ENCODE results near the gene RGS16. TPM values are rescaled to one million over a fixed set of nuclear protein-coding genes. Genes with fewer than 3 reads are reported as not detected.
A peak's percentile ranks its signal among the peaks of the same experiment; 100 is the strongest.

Gene RGS16
- total and polyA plus RNA-seq, 9 of the 15 experiments (the other 6 are each of a cell fraction or from before 2014, with no cell fraction given), result 0.07 to 0.55 (median 0.36) TPM

DNA sequence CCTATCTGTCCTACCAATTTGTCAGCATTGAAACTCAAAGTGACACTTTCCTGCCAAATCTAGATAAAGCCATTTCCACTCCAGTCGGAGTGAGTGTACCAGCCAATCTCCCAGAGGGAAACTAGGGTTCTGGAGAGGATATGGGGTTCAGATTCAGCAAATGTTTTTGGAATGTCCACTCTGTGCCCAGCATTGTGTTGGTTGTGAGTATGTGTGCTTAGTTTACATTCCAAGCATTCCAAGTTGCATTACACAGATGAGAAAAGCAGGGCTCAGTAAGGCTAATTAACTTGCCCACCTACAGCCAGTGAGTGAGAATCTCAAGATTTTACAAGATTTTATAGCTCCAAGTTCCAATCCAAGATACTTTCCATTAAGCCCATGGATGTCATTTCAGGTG, 26.4 kb upstream of the RGS16 start:
- no peak overlapping the region for H3K27ac ChIP-seq (ENCODE audit: extremely low read depth, low read depth, low read length)
- no peaks in the 10 kb centered on the region for H3K79me2 ChIP-seq (ENCODE audit: control insufficient read depth, insufficient read depth, low read length)
- H3K36me3 ChIP-seq (ENCODE audit: control insufficient read depth, insufficient read depth, low read length), result no peaks in the 10 kb centered on the region
- no peak overlapping the region for H2AFZ ChIP-seq (ENCODE audit: low read depth, low read length)
- H4K20me1 ChIP-seq (replicated peaks; ENCODE audit: control insufficient read depth, insufficient read depth, low read length), result no peaks in the 10 kb centered on the region
- 0% methylated on average over 1 of the region's 1 CpG for WGBS (ENCODE audit: insufficient coverage, low coverage, missing lambda C conversion rate)
- no peaks in the 10 kb centered on the region; a peak in 1 of 5 replicates for H3K4me1 ChIP-seq (replicated peaks in 1 of 2; ENCODE audit: control insufficient read depth in 2 of 2, insufficient read depth in 2 of 2, low read length in 2 of 2)
- ATAC-seq, result no peak
- peaks cover 26 to 37% of the 10 kb centered on the region in 2 experiments for H3K27me3 ChIP-seq (ENCODE audit: control insufficient read depth in 2 of 2, insufficient read depth in 2 of 2, low read length in 2 of 2)
- H3K9me3 ChIP-seq (replicated peaks; ENCODE audit: control insufficient read depth, insufficient read depth, low read depth, low read length), result no peaks in the 10 kb centered on the region
- H3K9ac ChIP-seq (ENCODE audit: insufficient read depth in 1 of 2, low read depth in 2 of 2, low read length in 2 of 2), result no peak overlapping the region
- no peak overlapping the region for H3K4me2 ChIP-seq (ENCODE audit: insufficient read depth, low read length)
- ChIA-PET CTCF (ENCODE audit: low intra/inter-chr PET ratio) (no interaction called here), POLR2A (interaction anchor here (0.6 kb wide), 3 partner anchors 17 to 971 kb away, joined by 3 to 4 read pairs (median 4); no protein-coding TSS in a partner anchor)
- no peak for DNase-seq (ENCODE audit: extremely low read depth in 1 of 4, low spot score in 3 of 4)
- intact Hi-C loops (cut with micrococcal nuclease), result no loop called here
- no peak for FAIRE-seq
- H3K9me1 ChIP-seq (ENCODE audit: control insufficient read depth, insufficient read depth, low read length), result no peaks in the 10 kb centered on the region
- in situ Hi-C loops (cut with MboI), result no loop called here
- no peak overlapping the region for H3K4me3 ChIP-seq
- no TSS peak for BruUV-seq (replicated peaks)
- TF ChIP-seq SRSF9 (IDR thresholded peaks at IDR 0.05; ENCODE audit: borderline replicate concordance, low read depth, low read length) (no peak), PBX2 (CRISPR knock-in tag; IDR thresholded peaks at IDR 0.05; ENCODE audit: low read depth) (no peak), PBX2 (tag; conservative IDR thresholded peaks at IDR 0.05; ENCODE audit: low read depth) (peak; percentile 45; the same call in 1 of the 2 replicates), KHSRP (IDR thresholded peaks at IDR 0.05) (no peak), SREBF2 (CRISPR knock-in tag; IDR thresholded peaks at IDR 0.05) (no peak), ARNT (IDR thresholded peaks at IDR 0.05) (no peak), PATZ1 (CRISPR knock-in tag; IDR thresholded peaks at IDR 0.05; ENCODE audit: borderline replicate concordance) (no peak), KLF16 (IDR thresholded peaks at IDR 0.05) (no peak), EGR1 (conservative IDR thresholded peaks at IDR 0.05) (no peak), RBFOX2 (IDR thresholded peaks at IDR 0.05; ENCODE audit: low read depth, low read length) (no peak), TCFL5 (CRISPR knock-in tag; conservative IDR thresholded peaks at IDR 0.05) (no peak), TRIM25 (IDR thresholded peaks at IDR 0.05; ENCODE audit: borderline replicate concordance) (no peak), ZBED1 (IDR thresholded peaks at IDR 0.05) (no peak)
- TF ChIP-seq, protein P1, sequence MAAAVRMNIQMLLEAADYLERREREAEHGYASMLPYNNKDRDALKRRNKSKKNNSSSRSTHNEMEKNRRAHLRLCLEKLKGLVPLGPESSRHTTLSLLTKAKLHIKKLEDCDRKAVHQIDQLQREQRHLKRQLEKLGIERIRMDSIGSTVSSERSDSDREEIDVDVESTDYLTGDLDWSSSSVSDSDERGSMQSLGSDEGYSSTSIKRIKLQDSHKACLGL (CRISPR knock-in tag; IDR thresholded peaks at IDR 0.05; ENCODE audit: borderline replicate concordance, poor library complexity, severe bottlenecking), result no peak

Measured in K562 (cell line).